ENCODE results near the gene LPCAT3.

- TF ChIP-seq, protein P1, sequence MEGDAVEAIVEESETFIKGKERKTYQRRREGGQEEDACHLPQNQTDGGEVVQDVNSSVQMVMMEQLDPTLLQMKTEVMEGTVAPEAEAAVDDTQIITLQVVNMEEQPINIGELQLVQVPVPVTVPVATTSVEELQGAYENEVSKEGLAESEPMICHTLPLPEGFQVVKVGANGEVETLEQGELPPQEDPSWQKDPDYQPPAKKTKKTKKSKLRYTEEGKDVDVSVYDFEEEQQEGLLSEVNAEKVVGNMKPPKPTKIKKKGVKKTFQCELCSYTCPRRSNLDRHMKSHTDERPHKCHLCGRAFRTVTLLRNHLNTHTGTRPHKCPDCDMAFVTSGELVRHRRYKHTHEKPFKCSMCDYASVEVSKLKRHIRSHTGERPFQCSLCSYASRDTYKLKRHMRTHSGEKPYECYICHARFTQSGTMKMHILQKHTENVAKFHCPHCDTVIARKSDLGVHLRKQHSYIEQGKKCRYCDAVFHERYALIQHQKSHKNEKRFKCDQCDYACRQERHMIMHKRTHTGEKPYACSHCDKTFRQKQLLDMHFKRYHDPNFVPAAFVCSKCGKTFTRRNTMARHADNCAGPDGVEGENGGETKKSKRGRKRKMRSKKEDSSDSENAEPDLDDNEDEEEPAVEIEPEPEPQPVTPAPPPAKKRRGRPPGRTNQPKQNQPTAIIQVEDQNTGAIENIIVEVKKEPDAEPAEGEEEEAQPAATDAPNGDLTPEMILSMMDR (IDR thresholded peaks at IDR 0.05; ENCODE audit: low read depth, low read length, poor library complexity, severe bottlenecking) = peak; percentile 58
- no peak for TF ChIP-seq EZH2phosphoT487 (IDR thresholded peaks at IDR 0.05; ENCODE audit: borderline replicate concordance, low read length)
Measured at GRCh38 chr12:6961695-6962284, 56.5 kb downstream of the LPCAT3 start.

All from DOHH2 (cell line).